Stimulated activated CD8-positive, alpha-beta memory T cell treated with anti-CD3 and anti-CD28 coated beads, Interleukin-4, amount 100 ng/mL, for 48 hours (primary cell): ENCODE results near the gene NUP50.

Experiments
- DNase-seq: peaks from one replicate; pipeline ENCODE4 v3.0.0-alpha.2; 2020

The NUP50 gene

GRCh38 chr22:45211435-45211834 is 47.7 kb downstream of the NUP50 start:
- DNase-seq, result no peak

- no peak for DNase-seq
Observed at GRCh38 chr22:45211848-45212247, 48.1 kb downstream of the NUP50 start.

- DNase-seq, result no peak
Observed at GRCh38 chr22:45212306-45212709, 48.6 kb downstream of the NUP50 start.

GRCh38 chr22:45212992-45213751 is 49.4 kb downstream of the NUP50 start:
- DNase-seq, result no peak

GRCh38 chr22:45216133-45217003 is 52.6 kb downstream of the NUP50 start:
- no peak for DNase-seq

- DNase-seq, result no peak
Observed at GRCh38 chr22:45217345-45217744, 53.6 kb downstream of the NUP50 start.

- no peak for DNase-seq
Observed at GRCh38 chr22:45217806-45218205, 54.1 kb downstream of the NUP50 start.

- DNase-seq, result peak; percentile 56
Observed at GRCh38 chr22:45218976-45219375, 55.3 kb downstream of the NUP50 start.

GRCh38 chr22:45221201-45221600 is 57.5 kb downstream of the NUP50 start:
- DNase-seq, result no peak

GRCh38 chr22:45223304-45224117 is 59.8 kb downstream of the NUP50 start:
- DNase-seq, result no peak

GRCh38 chr22:45224331-45224730 is 60.6 kb downstream of the NUP50 start:
- no peak for DNase-seq

GRCh38 chr22:45224988-45225731 is 61.4 kb downstream of the NUP50 start:
- DNase-seq, result no peak

GRCh38 chr22:45225732-45226502 is 62.2 kb downstream of the NUP50 start:
- DNase-seq, result no peak

GRCh38 chr22:45226503-45227186 is 62.9 kb downstream of the NUP50 start:
- no peak for DNase-seq

GRCh38 chr22:45227645-45228400 is 64.1 kb downstream of the NUP50 start:
- DNase-seq, result no peak

- DNase-seq, result no peak
Observed at GRCh38 chr22:45228401-45228754, 64.7 kb downstream of the NUP50 start.

GRCh38 chr22:45229181-45229580 is 65.5 kb downstream of the NUP50 start:
- no peak for DNase-seq

- no peak for DNase-seq
Observed at GRCh38 chr22:45230026-45230721, 66.4 kb downstream of the NUP50 start.

- DNase-seq, result no peak
Observed at GRCh38 chr22:45231293-45231692, 67.6 kb downstream of the NUP50 start.

- DNase-seq, result no peak
Observed at GRCh38 chr22:45233386-45233785, 69.7 kb downstream of the NUP50 start.
